Right lobe of liver (tissue), 4 donors: ENCODE data around the gene NCOA5.

Experiments used
- CTCF ChIP-seq, 4 donors: fragments of 200-600 bp in 3 of 4; fragments of 450-650 bp in 1 of 4; IDR thresholded peaks; one replicate each; pipeline versions ENCODE4 v1.5.1 to v1.8.0; 2016 to 2022; ENCODE audit warnings: antibody characterized with exemption in 4 of 4, mild to moderate bottlenecking in 2 of 4
- POLR2A ChIP-seq: fragments of 450-650 bp; IDR thresholded peaks from one replicate; pipeline ENCODE4 v1.6.1; 2017; ENCODE audit warnings: antibody characterized with exemption, mild to moderate bottlenecking
- donor health status: DM: no; HTN: no; CAD: no.
- donor health status: DM: no; HTN: no; CAD: no.
- donor health status: DM: no; HTN: yes; CAD: no.

- no peak for TF ChIP-seq POLR2A
- TF ChIP-seq CTCF (IDR thresholded peaks at IDR 0.05): no peak
Observed at GRCh38 chr20:46021361-46022359, 68.1 kb downstream of the NCOA5 start.
